ENCODE results near the gene MED12. TPM values are rescaled to one million over a fixed set of nuclear protein-coding genes. Genes with fewer than 3 reads are reported as not detected.

The MED12 gene
- total RNA-seq, 1 donor from 2014 or later = 23.2 TPM

DNA sequence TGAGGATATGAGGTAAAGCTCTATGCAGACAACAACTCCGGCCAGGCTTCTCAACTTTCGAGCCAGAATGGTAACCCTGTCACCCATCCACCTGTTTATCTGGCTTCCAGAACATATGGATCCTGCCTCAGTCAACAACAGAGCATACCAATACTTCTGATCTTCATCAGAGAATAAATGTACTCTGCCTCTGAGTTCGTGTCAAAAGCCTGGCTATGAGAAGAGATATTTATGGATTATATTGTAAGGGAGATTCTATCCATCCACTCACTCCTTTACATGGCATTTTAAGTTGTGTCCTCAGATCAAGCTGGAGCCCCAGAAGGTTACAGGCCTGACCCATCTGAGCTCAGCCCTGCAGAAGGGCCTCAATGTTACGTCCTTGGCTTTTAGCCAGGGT lies 32.5 kb upstream of the MED12 start:
- no peaks in the 10 kb centered on the region for H3K4me1 ChIP-seq
- DNase-seq = no peak
- H3K4me3 ChIP-seq = no peak overlapping the region
- H3K36me3 ChIP-seq = no peaks in the 10 kb centered on the region
- intact Hi-C loops (cut with micrococcal nuclease) = no loop called here
- H3K9me3 ChIP-seq (replicated peaks) = no peaks in the 10 kb centered on the region
- no peak for TF ChIP-seq CTCF (IDR thresholded peaks at IDR 0.05; ENCODE audit: borderline replicate concordance)
- no peak overlapping the region for H3K27ac ChIP-seq (replicated peaks)
- no peaks in the 10 kb centered on the region for H3K27me3 ChIP-seq (ENCODE audit: low read depth)

GRCh38 chrX:71091263-71091662 lies 27.1 kb upstream of the MED12 start:
- DNase-seq = no peak
- H3K36me3 ChIP-seq = no peaks in the 10 kb centered on the region
- H3K9me3 ChIP-seq (replicated peaks) = no peaks in the 10 kb centered on the region
- intact Hi-C loops (cut with micrococcal nuclease) = no loop called here
- H3K27me3 ChIP-seq (ENCODE audit: low read depth) = no peaks in the 10 kb centered on the region
- H3K4me3 ChIP-seq = no peak overlapping the region
- H3K4me1 ChIP-seq = no peaks in the 10 kb centered on the region
- TF ChIP-seq CTCF (IDR thresholded peaks at IDR 0.05; ENCODE audit: borderline replicate concordance) = no peak
- H3K27ac ChIP-seq (replicated peaks) = no peak overlapping the region

DNA sequence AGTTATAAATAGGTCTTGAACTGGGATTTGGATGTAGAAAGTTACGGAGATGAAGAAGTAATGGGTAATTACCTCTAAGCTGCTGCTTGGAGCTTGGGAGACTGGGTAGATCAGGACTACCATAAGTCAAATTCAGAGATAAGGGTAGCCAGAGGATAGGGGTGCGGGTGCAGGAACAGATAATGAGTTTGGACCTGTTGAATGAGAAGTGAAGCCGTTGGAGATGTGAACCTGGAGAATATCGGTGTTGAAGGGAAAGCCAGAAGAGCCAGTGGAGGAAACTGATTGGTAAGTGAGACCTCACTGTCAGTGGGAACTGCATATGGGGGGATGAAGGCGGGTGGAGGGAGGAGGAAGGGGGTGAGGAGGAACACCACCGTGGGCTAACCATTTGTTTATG lies 23.4 kb upstream of the MED12 start:
- TF ChIP-seq CTCF (IDR thresholded peaks at IDR 0.05; ENCODE audit: borderline replicate concordance) = no peak
- Histone ChIP-seq H3K4me3 (peak overlapping the region; percentile 71), H3K4me1 (peaks cover 13% of the 10 kb centered on the region), H3K36me3 (no peaks in the 10 kb centered on the region), H3K9me3 (replicated peaks) (no peaks in the 10 kb centered on the region), H3K27ac (replicated peaks) (no peak overlapping the region), H3K27me3 (ENCODE audit: low read depth) (no peaks in the 10 kb centered on the region)
- DNase-seq = no peak
- intact Hi-C loops (cut with micrococcal nuclease) = no loop called here

GRCh38 chrX:71095555-71095980 lies 22.8 kb upstream of the MED12 start, which contains the start of gene FOXO4:
TSS of gene FOXO4 (plus strand) at chrX:71095851. CDS start at chrX:71096529, 678 bp downstream.
- Histone ChIP-seq H3K4me1 (peaks cover 13% of the 10 kb centered on the region), H3K36me3 (no peaks in the 10 kb centered on the region), H3K9me3 (replicated peaks) (no peaks in the 10 kb centered on the region), H3K27ac (replicated peaks) (peak within 1 kb of the TSS; percentile 71), H3K27me3 (ENCODE audit: low read depth) (no peaks in the 10 kb centered on the region), H3K4me3 (peak within 1 kb of the TSS; percentile 71)
- DNase-seq = peak; percentile 90
- intact Hi-C loops (cut with micrococcal nuclease) = no loop called here
- no peak for TF ChIP-seq CTCF (IDR thresholded peaks at IDR 0.05; ENCODE audit: borderline replicate concordance)

DNA sequence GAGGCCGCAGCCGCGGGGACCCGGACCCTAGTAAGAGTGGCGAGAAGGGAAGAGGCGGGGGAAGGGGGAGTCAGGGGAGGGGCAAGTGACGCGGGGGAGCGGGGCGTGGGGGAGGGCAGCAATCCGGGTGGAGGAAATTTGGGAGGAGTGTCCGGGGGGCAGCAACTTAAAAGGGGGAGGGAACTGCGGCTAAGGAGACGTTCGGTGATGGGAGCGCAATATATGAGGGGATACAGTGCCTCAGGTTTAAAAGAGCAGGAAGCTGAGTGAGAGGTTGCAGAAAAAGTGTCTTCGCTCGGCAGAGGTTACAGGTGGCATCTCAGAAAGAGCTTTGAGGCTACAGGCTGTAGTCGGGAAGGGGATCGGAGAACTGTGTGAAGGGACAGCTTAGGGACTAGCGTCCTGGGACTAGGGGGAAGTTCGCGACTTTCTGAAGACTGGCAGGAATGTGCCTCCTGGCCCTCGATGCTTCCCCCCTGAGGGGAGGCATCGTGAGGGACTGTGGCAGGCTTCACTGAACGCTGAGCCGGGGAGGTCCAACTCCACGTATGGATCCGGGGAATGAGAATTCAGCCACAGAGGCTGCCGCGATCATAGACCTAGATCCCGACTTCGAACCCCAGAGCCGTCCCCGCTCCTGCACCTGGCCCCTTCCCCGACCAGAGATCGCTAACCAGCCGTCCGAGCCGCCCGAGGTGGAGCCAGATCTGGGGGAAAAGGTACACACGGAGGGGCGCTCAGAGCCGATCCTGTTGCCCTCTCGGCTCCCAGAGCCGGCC lies 22.2 kb upstream of the MED12 start:
- Histone ChIP-seq H3K27me3 (ENCODE audit: low read depth) (no peaks in the 10 kb centered on the region), H3K36me3 (no peaks in the 10 kb centered on the region), H3K4me3 (peak overlapping the region; percentile 71), H3K27ac (replicated peaks) (peak overlapping the region; percentile 71), H3K4me1 (peaks cover 13% of the 10 kb centered on the region), H3K9me3 (replicated peaks) (no peaks in the 10 kb centered on the region)
- DNase-seq = no peak
- intact Hi-C loops (cut with micrococcal nuclease) = no loop called here
- TF ChIP-seq CTCF (IDR thresholded peaks at IDR 0.05; ENCODE audit: borderline replicate concordance) = no peak
